Measurements from ENCODE around the gene KRT80. TPM values are rescaled to one million over a fixed set of nuclear protein-coding genes. Genes with fewer than 3 reads are reported as not detected.

Gene KRT80
- polyA plus RNA-seq, 3 donors = 0.70 to 1.1 (median 0.99) TPM

GRCh38 chr12:52212701-52213563, 21.1 kb upstream of the KRT80 start:
- no peak for DNase-seq

- DNase-seq = no peak
These were observed 20.1 kb upstream of the KRT80 start for GRCh38 chr12:52211716-52212585.

DNA sequence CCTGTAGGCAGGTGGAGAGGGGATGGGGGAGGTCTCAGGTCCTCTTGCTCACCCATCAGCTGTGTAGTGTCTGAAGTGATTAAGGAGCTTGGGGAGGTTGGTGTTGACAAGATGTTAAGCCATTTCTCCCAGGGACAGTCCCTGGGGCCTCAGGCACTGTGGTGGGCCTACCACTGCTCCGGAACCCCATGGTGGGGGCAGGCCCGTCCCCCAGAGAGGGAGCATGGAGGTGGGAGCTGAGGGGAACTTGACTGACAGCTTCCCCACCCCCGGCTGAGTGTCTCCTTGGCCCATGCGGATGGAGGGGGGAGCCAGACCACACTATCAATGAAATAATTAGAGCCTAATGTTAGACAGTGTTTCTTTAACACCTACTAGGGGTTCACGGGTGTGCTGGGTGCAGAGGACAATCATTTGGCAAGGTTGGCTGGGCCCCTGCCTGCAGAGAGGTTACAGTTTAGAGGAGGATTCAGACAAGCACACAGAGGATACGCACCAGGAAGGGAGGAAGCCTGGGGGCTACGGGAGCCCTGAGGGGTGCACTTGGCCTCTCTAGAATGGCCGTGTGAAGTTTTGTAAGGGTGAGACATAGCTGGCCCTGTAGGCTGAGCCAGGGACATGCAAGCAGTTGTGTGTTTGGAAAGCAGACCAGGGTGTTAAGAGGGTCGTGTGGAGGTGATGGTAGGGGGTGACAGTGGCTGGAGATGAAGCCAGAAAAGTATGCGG, 19.3 kb upstream of the KRT80 start:
- DNase-seq = no peak

DNA sequence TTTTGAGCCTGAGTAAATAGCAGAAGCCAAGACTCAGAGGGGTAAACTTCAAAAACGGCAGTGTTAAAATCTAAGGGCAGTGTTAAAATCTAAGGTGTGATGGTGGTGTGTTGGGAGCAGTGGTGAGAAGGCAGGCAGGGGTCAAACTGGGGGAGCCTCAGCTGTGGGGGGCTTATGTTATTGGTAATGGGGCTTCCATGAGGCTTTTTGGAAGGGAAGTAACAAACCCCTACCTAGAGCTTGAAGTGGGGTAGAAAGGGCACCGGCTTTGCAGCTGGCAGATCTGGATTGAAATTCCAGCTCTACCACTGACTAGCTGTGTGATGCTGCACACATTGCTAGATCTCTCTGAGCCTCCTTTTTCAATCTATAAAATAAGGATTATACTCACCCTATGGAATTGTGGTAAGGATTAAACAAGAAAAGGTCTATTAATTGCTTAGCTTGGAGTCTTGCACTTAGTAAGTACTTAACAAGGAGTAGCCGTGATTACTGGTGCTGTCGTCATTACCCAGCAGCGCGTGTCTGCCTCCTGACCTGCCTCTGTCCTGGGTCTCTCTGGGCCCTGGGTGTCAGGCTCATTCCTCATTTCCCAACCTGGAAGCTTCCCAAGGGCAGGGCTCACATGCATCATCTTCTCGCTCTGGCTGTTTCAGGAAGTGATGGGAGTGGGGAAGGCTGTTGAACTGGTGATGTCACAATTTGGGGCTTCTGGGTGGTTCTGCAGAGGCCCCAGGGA, 18.5 kb upstream of the KRT80 start:
- DNase-seq = no peak

- no peak for DNase-seq
These were observed 17.5 kb upstream of the KRT80 start for GRCh38 chr12:52209321-52209720.

GRCh38 chr12:52208424-52209165, 16.8 kb upstream of the KRT80 start:
- no peak for DNase-seq

DNA sequence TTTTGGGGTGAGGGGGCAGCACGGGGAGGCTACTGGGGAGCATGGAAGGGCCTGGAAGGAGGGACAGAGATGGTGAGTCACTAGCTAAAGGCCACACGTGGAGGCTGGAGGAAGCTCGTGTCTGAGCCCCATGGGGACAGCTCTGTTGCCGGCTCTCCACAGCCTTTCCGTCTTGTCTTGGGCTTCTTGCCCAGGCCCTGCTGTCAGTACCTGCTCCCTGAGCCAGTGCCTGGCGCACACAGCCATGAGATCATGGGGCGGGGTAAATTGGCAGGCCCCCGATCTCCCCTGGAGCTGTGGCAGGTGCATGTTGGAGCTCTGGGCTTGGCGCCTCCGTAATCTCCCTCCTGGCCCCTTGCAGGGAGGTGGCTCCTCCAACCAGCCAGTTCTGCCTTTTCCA, 16.1 kb upstream of the KRT80 start:
- no peak for DNase-seq

- DNase-seq = no peak
These were observed 15.3 kb upstream of the KRT80 start for GRCh38 chr12:52207106-52207505.

- DNase-seq = no peak
These were observed 14.7 kb upstream of the KRT80 start for GRCh38 chr12:52206304-52207040.

- no peak for DNase-seq
These were observed 13.9 kb upstream of the KRT80 start for GRCh38 chr12:52205612-52206303.

DNA sequence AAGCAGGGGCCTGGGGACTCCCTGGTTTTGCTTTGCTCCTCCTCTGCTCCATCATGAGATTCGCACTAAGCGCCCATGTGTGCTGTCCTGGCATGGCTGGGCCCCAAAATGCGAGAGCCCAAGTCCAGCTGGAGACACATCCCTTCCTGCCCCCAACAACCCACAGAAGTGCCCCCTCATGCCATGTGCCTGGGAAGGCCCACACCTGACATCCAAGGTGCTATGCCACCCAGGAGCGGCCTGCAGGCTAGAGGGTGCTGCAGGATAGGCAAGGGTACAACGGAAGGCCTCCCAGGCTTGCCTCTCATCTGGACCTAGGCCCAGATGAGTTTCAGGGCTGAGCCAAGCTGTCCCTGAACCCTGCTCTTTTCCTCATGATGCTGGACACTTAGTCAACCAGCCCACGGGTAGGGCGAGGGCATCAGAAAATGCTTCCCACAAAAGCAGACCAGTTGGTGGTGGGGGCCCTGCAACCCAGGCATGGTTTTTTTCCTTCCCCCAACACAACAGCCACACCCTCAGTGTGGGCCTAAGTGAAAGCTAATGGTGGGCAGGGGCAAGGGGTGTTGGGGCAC, 13.2 kb upstream of the KRT80 start:
- no peak for DNase-seq

DNA sequence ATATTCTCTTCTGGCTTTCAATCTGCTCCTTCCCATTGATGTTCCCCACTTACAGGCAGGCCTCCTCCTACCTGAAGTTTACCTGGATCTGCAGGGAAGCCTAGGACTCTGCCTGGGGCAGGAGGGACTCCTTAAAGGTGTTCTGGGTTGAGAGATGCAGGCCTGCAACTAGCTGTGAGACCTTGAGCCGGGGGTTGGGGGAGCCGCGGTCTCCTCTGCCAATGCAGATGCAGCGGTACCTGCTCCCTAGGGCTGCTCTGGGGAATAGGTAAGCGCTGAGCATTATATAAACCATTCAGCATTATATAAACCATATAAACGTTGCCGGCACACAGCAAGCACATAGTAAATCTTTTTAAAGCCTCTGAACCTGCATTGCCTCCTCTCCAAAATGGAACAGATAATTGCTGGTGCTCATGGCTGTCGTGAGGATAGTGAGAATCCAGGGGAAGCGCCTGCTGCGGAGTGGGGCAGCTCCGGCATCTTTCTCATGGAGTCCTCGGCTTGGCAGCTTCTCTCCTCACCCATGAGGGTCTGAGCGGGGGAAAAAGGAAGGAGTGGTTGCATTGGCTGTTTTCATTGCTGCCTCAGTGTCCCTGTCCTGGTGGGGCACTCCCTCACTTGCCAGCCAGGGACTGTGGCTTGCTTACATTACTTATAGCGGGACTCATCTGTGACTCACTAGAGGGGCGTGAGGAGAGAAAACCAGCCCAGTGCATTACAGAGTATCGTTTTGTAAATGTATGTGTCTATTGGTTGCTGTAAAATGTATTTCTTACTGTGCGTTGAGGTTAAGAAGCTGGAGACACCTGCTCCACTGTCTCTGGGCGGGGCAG, 12.5 kb upstream of the KRT80 start:
- no peak for DNase-seq

- peak; percentile 86 for DNase-seq
These were observed 11.5 kb upstream of the KRT80 start for GRCh38 chr12:52203079-52203921.

DNA sequence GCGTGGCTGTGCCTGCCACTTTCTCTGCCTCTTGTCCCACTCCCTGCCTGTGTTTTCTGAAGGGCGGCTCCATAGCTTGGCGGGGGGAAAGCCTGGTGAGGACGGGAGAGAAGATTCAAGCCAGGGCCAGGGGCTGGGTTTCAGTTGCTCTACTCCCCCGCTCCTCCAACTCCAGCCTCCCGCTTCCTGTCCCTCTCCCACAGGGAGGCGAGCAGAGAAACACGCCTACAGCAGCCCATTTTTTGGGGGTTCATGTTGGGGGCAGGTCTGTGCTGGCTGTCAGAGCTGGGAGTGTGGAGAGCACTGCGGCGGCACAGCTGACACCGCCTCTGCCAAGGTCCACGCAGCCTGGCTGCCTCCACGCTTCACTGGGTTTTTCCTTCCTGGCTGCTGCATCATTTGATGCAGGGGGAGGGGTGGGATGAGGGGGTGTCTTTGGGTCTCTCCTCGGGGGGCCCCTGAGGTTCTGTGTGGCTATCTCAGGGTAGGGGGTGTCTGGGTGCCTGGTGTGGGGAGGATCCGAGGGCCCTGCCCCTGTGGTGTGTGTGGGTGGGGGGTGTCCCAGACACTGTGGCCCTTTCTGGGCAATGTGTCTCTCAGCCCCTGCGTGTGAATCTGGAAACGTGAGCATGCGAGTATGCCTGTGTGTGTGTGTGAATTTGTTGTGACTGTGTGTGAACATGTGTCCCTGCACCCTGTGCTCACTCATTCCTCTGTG, 10.7 kb upstream of the KRT80 start:
- peak; percentile 68 for DNase-seq

DNA sequence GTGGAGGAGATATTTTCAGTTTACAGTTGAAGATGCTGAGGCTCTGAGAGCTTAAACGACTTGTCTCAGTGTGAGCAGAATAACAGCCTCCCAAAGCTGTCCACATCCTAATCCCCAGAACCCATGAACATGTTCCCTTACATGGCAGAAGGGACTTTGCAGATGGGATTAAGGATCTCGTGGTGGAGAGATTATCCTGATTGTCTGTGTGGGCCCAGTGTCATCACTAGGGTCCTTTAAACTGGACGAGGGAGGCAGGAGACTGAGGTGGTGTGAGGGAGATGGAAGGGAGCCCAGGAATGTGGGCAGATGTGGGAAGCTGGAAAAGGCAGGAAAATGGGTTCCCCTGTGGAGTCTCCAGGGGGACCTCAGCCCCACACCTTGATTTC, 9.6 kb upstream of the KRT80 start:
- DNase-seq = no peak

- no peak for DNase-seq
These were observed 9.1 kb upstream of the KRT80 start for GRCh38 chr12:52200781-52201450.
